Measurements from ENCODE around the gene GOLT1A. TPM values are rescaled to one million over a fixed set of nuclear protein-coding genes. Genes with fewer than 3 reads are reported as not detected.

GOLT1A gene
- total and polyA plus RNA-seq, 2 of the 8 experiments (the other 6 are each of a cell fraction or from before 2014, with no cell fraction given) = 7.5 to 8.5 TPM

DNA sequence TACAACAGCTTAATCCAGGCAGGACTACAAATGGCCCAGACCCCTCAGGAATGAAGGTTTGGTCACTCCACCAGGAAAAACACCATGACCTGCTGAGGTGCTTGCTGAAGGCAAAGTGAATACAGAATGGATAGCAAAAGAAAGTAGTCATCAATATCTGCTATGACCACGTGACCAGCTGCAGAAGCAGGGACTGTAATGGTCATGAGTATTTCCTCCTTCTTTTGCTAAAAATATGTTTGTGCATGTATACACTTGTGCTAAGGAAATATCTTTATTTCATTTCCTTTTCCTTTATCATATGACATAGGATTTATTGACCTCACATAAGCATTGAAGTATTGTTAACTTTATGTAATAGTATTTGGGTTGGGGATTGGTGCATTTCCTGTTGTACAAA lies 26.4 kb upstream of the GOLT1A start (continued):
- TF ChIP-seq CHD7 (IDR thresholded peaks at IDR 0.05; ENCODE audit: insufficient replicate concordance, low read length) (no peak), HDAC6 (IDR thresholded peaks at IDR 0.05; ENCODE audit: low read depth, low read length) (no peak), SIX5 (IDR thresholded peaks at IDR 0.05; ENCODE audit: low read depth, low read length) (no peak), CHD1 (IDR thresholded peaks at IDR 0.05; ENCODE audit: low read depth, low read length) (no peak), CEBPB (IDR thresholded peaks at IDR 0.05; ENCODE audit: low read depth, low read length) (no peak), KDM5A (IDR thresholded peaks at IDR 0.05; ENCODE audit: low read length) (no peak), CREB1 (IDR thresholded peaks at IDR 0.05) (no peak), POU5F1 (IDR thresholded peaks at IDR 0.05; ENCODE audit: low read depth, low read length) (no peak), SUZ12 (IDR thresholded peaks at IDR 0.05; ENCODE audit: low read length) (no peak)
